22Rv1 (cell line): ENCODE data around the gene C22orf39.

Source experiments
- ZFX ChIP-seq: fragments of 450-650 bp; IDR thresholded peaks from 2 replicates; pipeline ENCODE4 v1.6.1; 2017; ENCODE audit warnings: antibody characterized with exemption, borderline replicate concordance
- TF ChIP-seq, protein P1 (sequence below): fragments of 450-650 bp; IDR thresholded peaks from 2 replicates; pipeline ENCODE4 v1.5.1; 2017; ENCODE audit warnings: mild to moderate bottlenecking

DNA sequence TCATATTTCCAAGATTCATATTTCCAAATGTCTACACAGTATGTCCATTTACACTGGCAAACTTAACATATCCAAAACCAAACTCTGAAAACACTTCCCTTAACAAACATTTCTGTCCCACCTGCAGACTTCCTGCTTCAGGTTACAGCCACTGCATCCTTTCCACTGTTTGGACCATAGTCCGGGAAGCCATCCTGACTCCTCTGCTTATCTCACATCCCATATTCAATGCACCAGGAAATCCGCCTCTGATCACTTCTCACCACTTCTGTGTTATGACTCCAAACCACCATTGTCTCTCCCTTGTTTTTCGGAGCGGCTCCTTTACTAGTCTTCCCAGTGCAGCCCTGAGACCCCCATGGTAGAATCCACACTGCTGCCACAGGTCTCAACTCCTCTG, 46.0 kb downstream of the C22orf39 start:
- TF ChIP-seq, protein P1, sequence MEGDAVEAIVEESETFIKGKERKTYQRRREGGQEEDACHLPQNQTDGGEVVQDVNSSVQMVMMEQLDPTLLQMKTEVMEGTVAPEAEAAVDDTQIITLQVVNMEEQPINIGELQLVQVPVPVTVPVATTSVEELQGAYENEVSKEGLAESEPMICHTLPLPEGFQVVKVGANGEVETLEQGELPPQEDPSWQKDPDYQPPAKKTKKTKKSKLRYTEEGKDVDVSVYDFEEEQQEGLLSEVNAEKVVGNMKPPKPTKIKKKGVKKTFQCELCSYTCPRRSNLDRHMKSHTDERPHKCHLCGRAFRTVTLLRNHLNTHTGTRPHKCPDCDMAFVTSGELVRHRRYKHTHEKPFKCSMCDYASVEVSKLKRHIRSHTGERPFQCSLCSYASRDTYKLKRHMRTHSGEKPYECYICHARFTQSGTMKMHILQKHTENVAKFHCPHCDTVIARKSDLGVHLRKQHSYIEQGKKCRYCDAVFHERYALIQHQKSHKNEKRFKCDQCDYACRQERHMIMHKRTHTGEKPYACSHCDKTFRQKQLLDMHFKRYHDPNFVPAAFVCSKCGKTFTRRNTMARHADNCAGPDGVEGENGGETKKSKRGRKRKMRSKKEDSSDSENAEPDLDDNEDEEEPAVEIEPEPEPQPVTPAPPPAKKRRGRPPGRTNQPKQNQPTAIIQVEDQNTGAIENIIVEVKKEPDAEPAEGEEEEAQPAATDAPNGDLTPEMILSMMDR, result no peak
- TF ChIP-seq ZFX, result no peak
